K562 (cell line): ENCODE measurements around the gene CYP4F12.

Experiments used
- CTCF ChIP-seq, 3 experiments: IDR thresholded peaks in 2 of 3; conservative IDR thresholded peaks in 1 of 3; 2 replicates each; pipeline ENCODE4 v1.5.1; 2011 to 2012; ENCODE audit warnings: low read length in 3 of 3, mild to moderate bottlenecking in 3 of 3, control low read depth in 2 of 3, improper control_type of control experiment in 1 of 3, inconsistent platforms in 1 of 3, low read depth in 1 of 3, mixed read lengths in 1 of 3, moderate library complexity in 1 of 3; ENCODE audit not compliant: insufficient read depth in 2 of 3
- HDAC2 ChIP-seq: fragments of 450-650 bp; IDR thresholded peaks from 2 replicates; pipeline ENCODE4 v1.6.1; 2016; ENCODE audit warnings: mild to moderate bottlenecking

- TF ChIP-seq HDAC2 = no peak
- TF ChIP-seq CTCF (IDR thresholded peaks at IDR 0.05 in 2 of 3, conservative IDR thresholded peaks at IDR 0.05 in 1 of 3; ENCODE audit: insufficient read depth in 2 of 3, low read depth in 1 of 3, low read length in 3 of 3) = no peak
Observed at GRCh38 chr19:15640294-15640903, 32.5 kb upstream of the CYP4F12 start, which contains the start of gene CYP4F3.
